K562 (cell line): Measurements from ENCODE around the gene TMEM158. TPM values are rescaled to one million over a fixed set of nuclear protein-coding genes. Genes with fewer than 3 reads are reported as not detected.
A peak's percentile ranks its signal among the peaks of the same experiment; 100 is the strongest.

Experiments
- CBX3 ChIP-seq, 2 experiments: IDR thresholded peaks; 1 replicate in 1 of 2; 2 replicates in 1 of 2; pipeline ENCODE4 v1.6.1; 2012; ENCODE audit warnings: inconsistent platforms in 2 of 2, low read length in 2 of 2, borderline replicate concordance in 1 of 2, control low read depth in 1 of 2
- CTBP1 ChIP-seq: fragments of 450-650 bp; IDR thresholded peaks from 2 replicates; pipeline ENCODE4 v1.6.1; 2016; ENCODE audit warnings: borderline replicate concordance
- DDX20 ChIP-seq: fragments of 450-650 bp; IDR thresholded peaks from 2 replicates; pipeline ENCODE4 v1.6.1; 2016; ENCODE audit warnings: missing genetic modification characterization, low read depth, mild to moderate bottlenecking, missing compliant biosample characterization, moderate library complexity
- E4F1 ChIP-seq: fragments of 250-450 bp; sonication (Bioruptor Pico); IDR thresholded peaks from 2 replicates; pipeline ENCODE4 v1.5.0; 2021; ENCODE audit warnings: mild to moderate bottlenecking, borderline replicate concordance
- ETS2 ChIP-seq: IDR thresholded peaks from 2 replicates; pipeline ENCODE4 v1.6.1; 2016; ENCODE audit warnings: borderline replicate concordance, missing genetic modification characterization, mild to moderate bottlenecking, moderate library complexity, missing compliant biosample characterization; ENCODE audit not compliant: poor library complexity, severe bottlenecking
- HDAC6 ChIP-seq: IDR thresholded peaks from 2 replicates; pipeline ENCODE4 v1.6.1; 2012; ENCODE audit warnings: low read depth, mild to moderate bottlenecking, control low read depth, inconsistent platforms, low read length, moderate library complexity
- HIVEP1 ChIP-seq: fragments of 250-450 bp; sonication (Bioruptor Pico); IDR thresholded peaks from 2 replicates; pipeline ENCODE4 v1.4.0; 2020; ENCODE audit warnings: mild to moderate bottlenecking
- KDM4B ChIP-seq, 2 experiments: fragments of 450-650 bp in 1 of 2; sonication (generic) in 1 of 2; IDR thresholded peaks; 2 replicates each; pipeline ENCODE4 v1.6.1; 2016 to 2017; ENCODE audit warnings: borderline replicate concordance in 2 of 2, antibody characterized with exemption in 1 of 2, low read depth in 1 of 2, mild to moderate bottlenecking in 1 of 2
- MTA3 ChIP-seq: fragments of 450-650 bp; formaldehyde crosslinking; IDR thresholded peaks from 2 replicates; pipeline ENCODE4 v1.6.1; 2017; ENCODE audit warnings: mild to moderate bottlenecking, borderline replicate concordance
- NCOA1 ChIP-seq: fragments of 450-650 bp; IDR thresholded peaks from 2 replicates; pipeline ENCODE4 v1.6.1; 2016; ENCODE audit warnings: low read depth
- NCOR1 ChIP-seq: fragments of 450-650 bp; IDR thresholded peaks from 2 replicates; pipeline ENCODE4 v1.6.1; 2016; ENCODE audit warnings: mild to moderate bottlenecking, moderate library complexity
- POLR2A ChIP-seq: fragments of 450-650 bp; conservative IDR thresholded peaks from 2 replicates; pipeline ENCODE4 v1.6.1; 2016
- PTTG1 ChIP-seq: fragments of 450-650 bp; IDR thresholded peaks from 2 replicates; pipeline ENCODE4 v1.6.1; 2016; ENCODE audit warnings: low read depth, mild to moderate bottlenecking, missing genetic modification characterization, missing compliant biosample characterization
- STAG1 ChIP-seq: sonication (generic); formaldehyde crosslinking; IDR thresholded peaks from 2 replicates; pipeline ENCODE4 v1.5.0; 2020; ENCODE audit warnings: missing genetic modification reagents, borderline replicate concordance
- STAT5A ChIP-seq: IDR thresholded peaks from 2 replicates; pipeline ENCODE4 v1.6.1; 2012; ENCODE audit warnings: low read length, inconsistent platforms, borderline replicate concordance
- ZNF217 ChIP-seq: sonication (generic); formaldehyde crosslinking; IDR thresholded peaks from 2 replicates; pipeline ENCODE4 v1.8.0; 2022; ENCODE audit warnings: mild to moderate bottlenecking, missing genetic modification reagents
- polyA plus RNA-seq, 8 experiments: library from polyadenylated mRNA; depleted of rRNA in 4 of 8; stranded (reverse) in 5 of 8; unstranded in 3 of 8; fragments of >200 nt; fragmentation: Nextera tagmentation in 2 of 8; fragmentation: Illumina TruSeq in 1 of 8; extraction: Ambion mirVana in 2 of 8; extraction: Trizol in 1 of 8; gene quantifications; 2 replicates each; pipeline versions ENCODE4 v1.2.1 to v1.2.3, GENCODE V29; 2011 to 2014; ENCODE audit warnings: inconsistent platforms in 1 of 8, missing spikeins in 1 of 8
- total RNA-seq, 7 experiments: library from RNA; depleted of rRNA in 6 of 7; stranded (reverse); fragments of >200 nt in 6 of 7; fragmentation: Illumina TruSeq in 2 of 7; extraction: Trizol in 2 of 7; gene quantifications; 2 replicates each; pipeline versions ENCODE4 v1.2.1 to v1.2.3, GENCODE V29; 2011 to 2021; ENCODE audit warnings: low replicate concordance in 1 of 7
- TF ChIP-seq, protein P1 (sequence below): fragments of 450-650 bp; IDR thresholded peaks from 2 replicates; pipeline ENCODE4 v1.6.1; 2017; ENCODE audit warnings: antibody characterized with exemption, mild to moderate bottlenecking

TMEM158 gene
- total and polyA plus RNA-seq, 9 of the 15 experiments (the other 6 are each of a cell fraction or from before 2014, with no cell fraction given) = 2.2 to 46.5 (median 8.4) TPM

- TF ChIP-seq HIVEP1 (CRISPR knock-in tag) (0 out of 2 replicates have a peak, but pooled peaks have one; percentile 10), CTBP1 (peak; percentile 68; the same call in 1 of the 2 replicates), DDX20 (no peak), ETS2 (tag) (no peak), NCOA1 (peak; percentile 32; the same call in 1 of the 2 replicates), E4F1 (CRISPR knock-in tag) (no peak), KDM4B (IDR thresholded peaks at IDR 0.05; ENCODE audit: borderline replicate concordance in 2 of 2, low read depth in 1 of 2) (no peak), MTA3 (peak; percentile 82), STAG1 (no peak), ZNF217 (CRISPR knock-in tag) (no peak), STAT5A (no peak), PTTG1 (tag) (no peak), HDAC6 (no peak), POLR2A (no peak), NCOR1 (no peak), CBX3 (IDR thresholded peaks at IDR 0.05; ENCODE audit: borderline replicate concordance in 1 of 2, low read length in 2 of 2) (peak in 1 of 2 experiments; percentile 69; a peak in 1 of 3 replicates)
- TF ChIP-seq, protein P1, sequence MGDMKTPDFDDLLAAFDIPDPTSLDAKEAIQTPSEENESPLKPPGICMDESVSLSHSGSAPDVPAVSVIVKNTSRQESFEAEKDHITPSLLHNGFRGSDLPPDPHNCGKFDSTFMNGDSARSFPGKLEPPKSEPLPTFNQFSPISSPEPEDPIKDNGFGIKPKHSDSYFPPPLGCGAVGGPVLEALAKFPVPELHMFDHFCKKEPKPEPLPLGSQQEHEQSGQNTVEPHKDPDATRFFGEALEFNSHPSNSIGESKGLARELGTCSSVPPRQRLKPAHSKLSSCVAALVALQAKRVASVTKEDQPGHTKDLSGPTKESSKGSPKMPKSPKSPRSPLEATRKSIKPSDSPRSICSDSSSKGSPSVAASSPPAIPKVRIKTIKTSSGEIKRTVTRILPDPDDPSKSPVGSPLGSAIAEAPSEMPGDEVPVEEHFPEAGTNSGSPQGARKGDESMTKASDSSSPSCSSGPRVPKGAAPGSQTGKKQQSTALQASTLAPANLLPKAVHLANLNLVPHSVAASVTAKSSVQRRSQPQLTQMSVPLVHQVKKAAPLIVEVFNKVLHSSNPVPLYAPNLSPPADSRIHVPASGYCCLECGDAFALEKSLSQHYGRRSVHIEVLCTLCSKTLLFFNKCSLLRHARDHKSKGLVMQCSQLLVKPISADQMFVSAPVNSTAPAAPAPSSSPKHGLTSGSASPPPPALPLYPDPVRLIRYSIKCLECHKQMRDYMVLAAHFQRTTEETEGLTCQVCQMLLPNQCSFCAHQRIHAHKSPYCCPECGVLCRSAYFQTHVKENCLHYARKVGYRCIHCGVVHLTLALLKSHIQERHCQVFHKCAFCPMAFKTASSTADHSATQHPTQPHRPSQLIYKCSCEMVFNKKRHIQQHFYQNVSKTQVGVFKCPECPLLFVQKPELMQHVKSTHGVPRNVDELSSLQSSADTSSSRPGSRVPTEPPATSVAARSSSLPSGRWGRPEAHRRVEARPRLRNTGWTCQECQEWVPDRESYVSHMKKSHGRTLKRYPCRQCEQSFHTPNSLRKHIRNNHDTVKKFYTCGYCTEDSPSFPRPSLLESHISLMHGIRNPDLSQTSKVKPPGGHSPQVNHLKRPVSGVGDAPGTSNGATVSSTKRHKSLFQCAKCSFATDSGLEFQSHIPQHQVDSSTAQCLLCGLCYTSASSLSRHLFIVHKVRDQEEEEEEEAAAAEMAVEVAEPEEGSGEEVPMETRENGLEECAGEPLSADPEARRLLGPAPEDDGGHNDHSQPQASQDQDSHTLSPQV = peak; percentile 90
Observed at GRCh38 chr3:45182915-45183871, 42.9 kb downstream of the TMEM158 start (continued).
